HFFc6 (cell line): ENCODE data around the gene UPK1A. TPM values are rescaled to one million over a fixed set of nuclear protein-coding genes. Genes with fewer than 3 reads are reported as not detected.

Source experiments
- DNase-seq: peaks from one replicate; pipeline ENCODE4 v3.0.0-alpha.2; 2018
- H3K27ac Mint-ChIP-seq: 2 replicates; pipeline ENCODE4 v1.8.0; 2020; ENCODE audit warnings: mild to moderate bottlenecking, mixed read lengths
- H3K27me3 Mint-ChIP-seq: 2 replicates; pipeline ENCODE4 v1.8.0; 2021; ENCODE audit warnings: mild to moderate bottlenecking, moderate library complexity, mixed read lengths; ENCODE audit not compliant: insufficient read depth
- H3K36me3 Mint-ChIP-seq: 2 replicates; pipeline ENCODE4 v1.8.0; 2021; ENCODE audit warnings: low read depth, mixed read lengths
- H3K4me1 Mint-ChIP-seq: 2 replicates; pipeline ENCODE4 v1.8.0; 2020; ENCODE audit warnings: low read depth, mixed read lengths
- H3K4me3 Mint-ChIP-seq: 2 replicates; pipeline ENCODE4 v1.8.0; 2020; ENCODE audit warnings: mild to moderate bottlenecking, moderate library complexity, mixed read lengths
- H3K9me3 Mint-ChIP-seq: 2 replicates; pipeline ENCODE4 v1.8.0; 2020; ENCODE audit warnings: mild to moderate bottlenecking, mixed read lengths
- CTCF ChIP-seq: fragments of 200-600 bp; sonication (generic); IDR thresholded peaks from 2 replicates; pipeline ENCODE4 v1.5.0; 2021; ENCODE audit warnings: antibody characterized with exemption, mild to moderate bottlenecking
- total RNA-seq, 6 experiments: library from RNA; stranded (reverse); fragmentation: NEBNext Ultra II Directional; extraction: Animal tissue kit (Norgen Biotek cat#: 25700); gene quantifications; 2 replicates in 1 of 6; 3 replicates in 5 of 6; pipeline ENCODE4 v1.2.3, GENCODE V29; 2021

The UPK1A gene
- total RNA-seq, 6 experiments from 2014 or later, result 0.18 TPM; not detected in 5

DNA sequence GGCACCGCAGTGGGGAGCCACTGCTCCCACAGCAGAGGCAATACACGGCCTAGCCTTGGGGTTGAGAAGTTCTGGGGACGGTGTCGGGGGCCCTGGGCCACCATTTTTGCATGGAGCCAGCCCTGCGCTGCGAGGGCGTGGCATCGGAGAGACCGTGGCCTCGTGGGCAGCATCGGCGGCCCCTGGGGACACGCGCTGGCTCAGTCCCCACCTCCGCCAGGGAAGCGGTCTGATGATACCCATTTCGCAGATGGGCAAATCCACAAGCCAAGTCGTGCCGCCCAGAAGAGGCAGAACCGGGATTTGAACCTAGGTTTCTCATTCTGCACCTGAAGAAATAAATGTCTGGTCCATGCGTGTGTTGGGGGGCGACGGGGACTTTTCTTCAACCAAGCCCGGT is 1.2 kb upstream of the UPK1A start:
- Mint-ChIP-seq H3K27ac (no peak overlapping the region), H3K4me3 (no peak overlapping the region), H3K27me3 (peaks cover 6% of the 10 kb centered on the region), H3K36me3 (peaks cover 22% of the 10 kb centered on the region), H3K4me1 (peaks cover 6% of the 10 kb centered on the region; the same call in 1 of the 2 replicates), H3K9me3 (no peaks in the 10 kb centered on the region)
- no peak for DNase-seq
- TF ChIP-seq CTCF, result no peak

DNA sequence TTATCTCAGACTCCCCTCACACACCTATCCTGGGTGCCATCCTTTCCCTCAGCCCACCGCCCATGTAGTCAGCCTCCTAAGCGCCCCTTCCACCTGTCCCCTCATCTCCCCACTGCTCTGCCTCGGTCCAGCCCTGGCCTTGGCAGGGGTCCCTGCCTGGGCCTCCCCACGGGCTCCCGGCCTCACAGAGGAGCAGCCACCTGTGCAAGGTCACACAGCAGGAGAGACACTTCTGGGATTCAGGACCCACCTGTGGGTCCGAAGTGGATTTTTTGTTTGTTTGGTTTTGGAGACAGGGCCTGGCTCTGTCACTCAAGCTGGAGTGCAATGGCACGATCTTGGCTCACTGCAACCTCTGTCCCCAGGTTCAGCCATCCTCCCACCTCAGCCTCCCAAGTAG is 713 bp upstream of the UPK1A start:
- DNase-seq, result no peak
- peaks cover 7% of the 10 kb centered on the region for H3K27me3 Mint-ChIP-seq
- H3K36me3 Mint-ChIP-seq, result peaks cover 22% of the 10 kb centered on the region
- no peaks in the 10 kb centered on the region for H3K9me3 Mint-ChIP-seq
- no peak overlapping the region for H3K27ac Mint-ChIP-seq
- no peak overlapping the region for H3K4me3 Mint-ChIP-seq
- no peak for TF ChIP-seq CTCF
- peaks cover 6% of the 10 kb centered on the region; the same call in 1 of the 2 replicates for H3K4me1 Mint-ChIP-seq

GRCh38 chr19:35669566-35669965 is 3.2 kb downstream of the UPK1A start:
- TF ChIP-seq CTCF, result no peak
- H3K4me1 Mint-ChIP-seq, result peaks cover 8% of the 10 kb centered on the region
- H3K27me3 Mint-ChIP-seq, result peaks cover 8% of the 10 kb centered on the region

GRCh38 chr19:35669974-35670373 is 3.7 kb downstream of the UPK1A start:
- Mint-ChIP-seq H3K27me3 (peaks cover 8% of the 10 kb centered on the region), H3K36me3 (no peaks in the 10 kb centered on the region), H3K27ac (no peak overlapping the region), H3K4me3 (no peak overlapping the region), H3K9me3 (no peaks in the 10 kb centered on the region), H3K4me1 (peaks cover 8% of the 10 kb centered on the region)
- TF ChIP-seq CTCF, result no peak
- no peak for DNase-seq

More at GRCh38 chr19:35669566-35669965, 3.2 kb downstream of the UPK1A start:
- H3K4me3 Mint-ChIP-seq, result no peak overlapping the region
- H3K36me3 Mint-ChIP-seq, result no peaks in the 10 kb centered on the region
- no peak overlapping the region for H3K27ac Mint-ChIP-seq
- no peak for DNase-seq
- H3K9me3 Mint-ChIP-seq, result no peaks in the 10 kb centered on the region

DNA sequence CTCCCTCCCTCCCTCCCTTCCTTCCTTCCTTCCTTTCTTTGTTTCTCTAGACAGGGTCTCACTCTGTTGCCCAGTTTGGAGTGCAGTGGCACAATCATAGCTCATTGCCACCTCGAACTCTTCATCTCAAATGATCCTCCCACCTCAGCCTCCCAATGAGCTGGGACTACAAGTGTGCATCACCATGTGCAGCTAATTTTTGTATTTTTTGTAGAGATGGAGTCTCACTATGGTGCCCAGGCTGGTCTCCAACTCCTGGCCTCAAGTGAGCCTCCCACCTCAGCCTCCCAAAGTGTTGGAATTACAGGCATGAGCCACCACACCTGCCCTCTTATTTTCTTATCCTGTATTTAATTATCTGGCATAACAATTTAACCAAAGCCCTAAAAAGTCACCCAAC is 4.4 kb downstream of the UPK1A start:
- no peak overlapping the region for H3K27ac Mint-ChIP-seq
- H3K27me3 Mint-ChIP-seq, result peaks cover 9% of the 10 kb centered on the region
- DNase-seq, result no peak
- no peak for TF ChIP-seq CTCF
- no peaks in the 10 kb centered on the region for H3K9me3 Mint-ChIP-seq
- H3K36me3 Mint-ChIP-seq, result no peaks in the 10 kb centered on the region
- H3K4me3 Mint-ChIP-seq, result no peak overlapping the region
- H3K4me1 Mint-ChIP-seq, result peaks cover 8% of the 10 kb centered on the region

GRCh38 chr19:35671818-35672217 is 5.5 kb downstream of the UPK1A start:
- Mint-ChIP-seq H3K9me3 (no peaks in the 10 kb centered on the region), H3K4me3 (no peak overlapping the region), H3K27me3 (peaks cover 16% of the 10 kb centered on the region), H3K4me1 (peaks cover 8% of the 10 kb centered on the region), H3K36me3 (no peaks in the 10 kb centered on the region), H3K27ac (no peak overlapping the region)
- no peak for TF ChIP-seq CTCF
- no peak for DNase-seq
